HUES6 (cell line): ENCODE measurements around the gene SFSWAP.
"Not testable (repeated sequence)": the region's sequence is repeated elsewhere in the genome, so short reads cannot be mapped to it uniquely, and the experiment has no call there.

Experiments
- H3K27ac ChIP-seq: 2 replicates; pipeline ENCODE4 v1.7.0; 2013; ENCODE audit warnings: low read depth, mild to moderate bottlenecking, low read length, inconsistent platforms
- H3K27me3 ChIP-seq: 2 replicates; pipeline ENCODE4 v1.6.1; 2013; ENCODE audit warnings: low read length; ENCODE audit not compliant: control insufficient read depth, insufficient read depth
- H3K36me3 ChIP-seq: 2 replicates; pipeline ENCODE4 v1.6.1; 2013; ENCODE audit warnings: low read length; ENCODE audit not compliant: control insufficient read depth, insufficient read depth
- H3K4me1 ChIP-seq: 2 replicates; pipeline ENCODE4 v1.6.1; 2013; ENCODE audit warnings: low read length; ENCODE audit not compliant: control insufficient read depth, insufficient read depth
- H3K4me3 ChIP-seq: 2 replicates; pipeline ENCODE4 v1.5.1; 2013; ENCODE audit warnings: low read depth, low read length
- H3K9ac ChIP-seq: one replicate; pipeline ENCODE4 v1.6.1; 2013; ENCODE audit warnings: mild to moderate bottlenecking, low read length
- H3K9me3 ChIP-seq: 2 replicates; pipeline ENCODE4 v1.6.1; 2013; ENCODE audit warnings: low read depth, low read length; ENCODE audit not compliant: control insufficient read depth, insufficient read depth

Gene SFSWAP

GRCh38 chr12:131737150-131737827, 26.4 kb downstream of the SFSWAP start:
- H3K9ac ChIP-seq, result peak overlapping the region; percentile 20
- peak overlapping the region; percentile 10; the same call in 1 of the 2 replicates for H3K27ac ChIP-seq
- peaks cover 10% of the 10 kb centered on the region for H3K9me3 ChIP-seq
- H3K36me3 ChIP-seq, result peaks cover 81% of the 10 kb centered on the region
- H3K27me3 ChIP-seq, result no peaks in the 10 kb centered on the region
- H3K4me1 ChIP-seq, result peaks cover 11% of the 10 kb centered on the region
- H3K4me3 ChIP-seq, result 0 out of 2 replicates have a peak overlapping the region, but pooled peaks have one; percentile 8

DNA sequence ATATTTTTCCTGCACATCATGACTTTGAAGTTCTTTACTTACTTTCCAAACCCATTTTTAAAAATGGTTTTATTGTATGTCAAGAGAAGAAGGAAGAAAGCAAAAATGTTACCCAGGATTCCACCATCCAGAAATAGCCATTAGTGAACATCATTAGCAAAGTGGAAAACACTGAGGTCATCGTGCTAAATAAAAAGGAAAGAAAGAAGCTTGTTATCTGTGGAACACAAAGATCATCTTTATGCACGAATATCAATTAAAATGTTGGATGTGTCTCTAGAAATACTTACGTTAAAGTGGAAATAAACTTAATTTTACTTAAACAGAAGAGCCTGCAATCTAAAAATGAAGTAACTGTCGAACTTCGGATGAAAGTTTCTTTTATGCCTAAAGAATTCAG, 27.3 kb downstream of the SFSWAP start:
- no peak overlapping the region for H3K4me3 ChIP-seq
- H3K36me3 ChIP-seq, result peaks cover 81% of the 10 kb centered on the region

DNA sequence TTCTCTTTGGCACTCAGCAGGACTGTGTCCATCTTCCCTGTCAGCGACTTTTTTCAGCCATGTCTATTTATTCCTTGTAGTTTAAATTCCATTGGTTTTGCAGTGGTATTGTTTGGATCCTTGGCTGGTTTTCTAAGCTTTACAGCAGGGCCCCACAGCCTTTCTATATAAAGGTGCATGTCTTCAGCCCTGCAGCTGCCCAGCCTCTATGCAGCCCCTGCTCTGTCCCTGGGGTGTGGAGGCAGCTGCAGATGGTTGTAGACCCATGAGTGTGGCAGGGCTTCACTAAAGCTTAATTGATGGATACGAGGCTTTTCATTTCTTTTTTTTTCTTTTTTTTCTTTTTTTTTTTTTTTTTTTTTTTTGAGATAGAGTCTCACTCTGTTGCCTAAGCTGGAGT, 29.7 kb downstream of the SFSWAP start:
- peaks cover 81% of the 10 kb centered on the region for H3K36me3 ChIP-seq
- peaks cover 11% of the 10 kb centered on the region for H3K4me1 ChIP-seq
- H3K9ac ChIP-seq, result no peak overlapping the region
- no peaks in the 10 kb centered on the region for H3K27me3 ChIP-seq
- H3K27ac ChIP-seq, result no peak overlapping the region
- H3K9me3 ChIP-seq, result peaks cover 36% of the 10 kb centered on the region
- no peak overlapping the region for H3K4me3 ChIP-seq

More for the DNA sequence above, 27.3 kb downstream of the SFSWAP start:
- Histone ChIP-seq H3K27ac (no peak overlapping the region), H3K27me3 (no peaks in the 10 kb centered on the region), H3K9ac (no peak overlapping the region), H3K4me1 (peaks cover 11% of the 10 kb centered on the region), H3K9me3 (peaks cover 19% of the 10 kb centered on the region)

DNA sequence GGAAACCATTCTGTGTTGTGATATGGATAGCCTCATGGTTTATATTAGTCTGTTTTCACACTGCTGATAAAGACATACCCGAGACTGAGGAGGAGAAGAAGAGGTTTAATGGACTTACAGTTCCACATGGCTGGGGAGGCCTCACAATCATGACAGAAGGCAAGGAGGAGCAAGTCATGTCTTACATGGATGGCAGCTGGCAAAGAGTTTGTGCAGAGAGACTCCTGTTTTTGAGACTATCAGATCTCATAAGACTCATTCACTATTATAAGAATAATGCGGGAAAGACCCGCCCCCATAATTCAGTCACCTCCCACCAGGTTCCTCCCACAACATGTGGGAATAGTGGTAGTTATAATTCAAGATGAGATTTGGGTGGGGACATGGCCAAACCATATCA, 31.9 kb downstream of the SFSWAP start:
- not testable (repeated sequence) for H3K27ac ChIP-seq, H3K27me3 ChIP-seq, H3K9ac ChIP-seq, H3K4me1 ChIP-seq, H3K4me3 ChIP-seq
- Histone ChIP-seq H3K36me3 (peaks cover 90% of the 10 kb centered on the region), H3K9me3 (peaks cover 40% of the 10 kb centered on the region)

DNA sequence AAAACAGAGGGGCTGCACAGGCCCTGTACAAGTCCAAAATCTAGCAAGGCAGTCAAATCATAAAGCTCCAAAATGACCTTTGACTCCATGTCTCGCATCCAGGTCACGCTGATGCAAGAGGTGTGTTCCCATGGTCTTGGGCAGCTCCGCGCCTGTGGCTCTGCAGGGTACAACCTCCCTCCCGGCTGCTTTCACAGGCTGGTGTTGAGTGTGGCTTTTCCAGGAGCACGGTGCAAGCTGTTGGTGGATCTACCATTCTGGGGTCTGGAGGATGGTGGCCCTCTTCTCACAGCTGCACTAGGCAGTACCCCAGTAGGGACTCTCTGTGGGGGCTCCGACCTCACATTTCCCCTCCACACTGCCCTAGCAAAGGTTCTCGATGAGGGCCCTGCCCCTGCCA, 32.5 kb downstream of the SFSWAP start:
- H3K36me3 ChIP-seq, result peaks cover 88% of the 10 kb centered on the region
- H3K9me3 ChIP-seq, result peaks cover 40% of the 10 kb centered on the region
- not testable (repeated sequence) for H3K9ac ChIP-seq, H3K4me3 ChIP-seq, H3K4me1 ChIP-seq, H3K27me3 ChIP-seq, H3K27ac ChIP-seq

DNA sequence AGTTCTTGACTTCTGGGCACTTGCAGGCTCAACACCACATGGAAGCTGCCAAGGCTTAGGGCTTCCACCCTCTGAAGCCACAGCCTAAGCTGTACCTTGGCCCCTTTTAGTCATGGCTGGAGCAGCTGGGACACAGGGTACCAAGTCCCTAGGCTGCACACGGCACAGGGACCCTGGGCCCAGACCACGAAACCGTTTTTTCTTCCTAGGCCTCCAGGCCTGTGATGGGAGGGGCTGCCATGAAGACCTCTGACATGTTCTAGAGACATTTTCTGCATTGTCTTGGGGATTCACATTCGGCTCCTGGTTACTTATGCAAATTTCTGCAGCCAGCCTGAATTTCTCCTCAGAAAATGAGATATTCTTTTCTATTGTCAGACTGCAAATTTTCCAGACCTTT, 33.0 kb downstream of the SFSWAP start:
- not testable (repeated sequence) for H3K27me3 ChIP-seq, H3K4me3 ChIP-seq, H3K9ac ChIP-seq, H3K4me1 ChIP-seq, H3K27ac ChIP-seq
- Histone ChIP-seq H3K9me3 (peaks cover 40% of the 10 kb centered on the region), H3K36me3 (peaks cover 88% of the 10 kb centered on the region)

DNA sequence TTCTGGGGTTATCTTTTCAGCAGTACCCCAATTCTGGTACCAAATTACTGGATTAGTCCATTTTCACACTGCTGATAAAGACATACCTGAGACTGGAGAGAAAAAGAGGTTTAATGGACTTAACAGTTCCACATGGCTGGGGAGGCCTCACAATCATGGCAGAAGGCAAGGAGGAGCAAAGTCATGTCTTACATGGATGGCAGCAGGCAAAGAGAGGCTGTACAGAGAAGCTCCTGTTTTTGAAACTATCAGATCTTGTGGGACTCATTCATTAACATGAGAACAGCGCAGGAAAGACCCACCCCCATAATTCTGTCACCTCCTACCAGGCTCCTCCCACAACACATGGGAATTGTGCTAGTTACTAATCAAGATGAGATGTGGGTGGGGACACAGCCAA, 33.8 kb downstream of the SFSWAP start:
- H3K27ac ChIP-seq, H3K9ac ChIP-seq, H3K4me3 ChIP-seq, H3K27me3 ChIP-seq, H3K4me1 ChIP-seq: not testable (repeated sequence)
- H3K9me3 ChIP-seq, result peaks cover 40% of the 10 kb centered on the region
- peaks cover 90% of the 10 kb centered on the region for H3K36me3 ChIP-seq

- no peak overlapping the region for H3K27ac ChIP-seq
- H3K9ac ChIP-seq, result no peak overlapping the region
- no peak overlapping the region for H3K4me3 ChIP-seq
- H3K27me3 ChIP-seq, result no peaks in the 10 kb centered on the region
- peaks cover 88% of the 10 kb centered on the region for H3K36me3 ChIP-seq
- no peaks in the 10 kb centered on the region for H3K4me1 ChIP-seq
- H3K9me3 ChIP-seq, result peaks cover 40% of the 10 kb centered on the region
These were observed 34.8 kb downstream of the SFSWAP start for GRCh38 chr12:131745706-131746105.

DNA sequence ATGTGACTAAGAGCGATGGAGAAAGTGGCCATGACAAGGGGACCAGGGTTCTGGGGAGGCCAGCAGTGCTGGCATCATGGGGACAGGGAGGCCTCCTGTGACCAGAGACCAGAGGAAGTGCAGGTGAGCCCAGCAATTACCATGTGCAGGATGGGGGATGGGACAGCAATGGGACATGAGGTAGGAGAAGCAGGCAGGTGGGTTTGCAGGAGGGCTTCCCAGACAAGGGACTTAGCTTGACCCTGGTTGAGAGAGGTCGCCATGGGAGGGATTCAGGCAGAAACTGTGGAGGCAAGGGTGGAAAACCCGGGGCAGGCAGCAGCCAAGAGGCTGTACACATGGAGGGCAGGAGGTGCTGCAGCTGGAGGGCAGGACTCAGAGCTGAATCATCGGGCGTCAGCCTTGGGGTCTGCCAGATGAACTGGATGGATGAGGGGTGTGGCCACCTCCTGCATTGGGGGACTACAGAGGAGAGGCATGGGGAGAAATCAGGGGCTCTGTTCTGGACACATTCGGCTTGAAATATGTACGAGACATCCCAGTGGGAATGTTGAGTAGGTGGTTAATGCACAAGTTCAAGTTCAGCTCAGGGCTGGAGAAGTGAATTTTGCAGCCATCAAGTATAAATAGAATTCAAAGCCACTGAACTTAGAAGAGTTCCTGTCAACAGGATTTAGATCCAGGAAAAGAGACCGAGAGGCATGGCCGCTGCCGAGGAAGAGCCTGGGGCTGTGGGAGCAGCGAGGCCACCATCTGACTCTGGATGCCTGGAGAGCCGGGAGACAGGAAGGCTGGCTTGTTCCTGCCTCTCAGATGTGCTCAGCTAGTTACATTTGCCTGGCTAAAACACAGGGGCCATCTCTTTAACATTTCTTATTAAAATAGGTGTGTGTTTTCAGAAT, 36.6 kb downstream of the SFSWAP start:
- Histone ChIP-seq H3K9me3 (peaks cover 27% of the 10 kb centered on the region), H3K36me3 (peaks cover 78% of the 10 kb centered on the region), H3K9ac (no peak overlapping the region), H3K27me3 (no peaks in the 10 kb centered on the region), H3K4me3 (no peak overlapping the region), H3K4me1 (no peaks in the 10 kb centered on the region; the same call in 1 of the 2 replicates), H3K27ac (no peak overlapping the region)

DNA sequence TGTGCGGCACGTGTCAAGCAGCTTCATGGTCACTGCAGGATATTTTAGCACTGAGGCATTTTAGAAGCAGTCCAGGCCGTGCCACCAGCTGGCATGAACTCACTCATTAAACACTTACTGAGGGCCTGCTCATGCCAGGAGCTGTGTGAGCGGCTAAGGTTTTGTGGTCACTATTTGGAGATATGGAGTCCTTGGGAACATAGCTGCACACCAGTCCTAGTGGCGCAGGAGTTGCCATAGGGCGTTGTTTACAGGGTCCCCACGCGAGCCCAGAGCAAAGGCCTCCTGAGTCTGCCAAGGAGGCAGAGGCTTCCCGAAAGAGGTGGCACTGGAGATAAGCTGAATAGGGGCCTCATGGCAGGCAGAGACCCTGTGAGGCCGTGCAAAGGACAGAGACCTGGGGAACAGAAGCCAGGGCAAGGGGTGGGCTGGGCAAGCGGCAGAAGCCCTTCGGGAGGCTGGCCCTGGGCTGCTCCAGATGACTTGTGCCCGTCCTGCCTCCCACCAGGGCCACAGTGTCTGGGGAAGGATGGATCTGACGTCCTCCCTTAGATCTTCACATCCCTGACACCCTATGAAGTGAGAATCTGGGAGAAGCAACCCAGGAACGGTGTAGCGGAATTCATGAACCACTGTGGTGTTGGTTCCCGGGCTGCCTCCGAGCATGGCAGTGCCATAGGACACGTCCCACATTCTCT, 38.9 kb downstream of the SFSWAP start:
- Histone ChIP-seq H3K9ac (no peak overlapping the region), H3K9me3 (peaks cover 5% of the 10 kb centered on the region), H3K27me3 (no peaks in the 10 kb centered on the region), H3K36me3 (peaks cover 74% of the 10 kb centered on the region), H3K27ac (no peak overlapping the region), H3K4me1 (no peaks in the 10 kb centered on the region; the same call in 1 of the 2 replicates), H3K4me3 (no peak overlapping the region)

- peaks cover 72% of the 10 kb centered on the region for H3K36me3 ChIP-seq
- H3K27me3 ChIP-seq, result no peaks in the 10 kb centered on the region
- no peak overlapping the region for H3K27ac ChIP-seq
- H3K9ac ChIP-seq, result no peak overlapping the region
- H3K4me1 ChIP-seq, result peaks cover 3% of the 10 kb centered on the region; the same call in 1 of the 2 replicates
- H3K9me3 ChIP-seq, result no peaks in the 10 kb centered on the region
- H3K4me3 ChIP-seq, result no peak overlapping the region
These were observed 40.4 kb downstream of the SFSWAP start for GRCh38 chr12:131751335-131751734.
